ENCODE data around the gene SALL1.

Gene SALL1

DNA sequence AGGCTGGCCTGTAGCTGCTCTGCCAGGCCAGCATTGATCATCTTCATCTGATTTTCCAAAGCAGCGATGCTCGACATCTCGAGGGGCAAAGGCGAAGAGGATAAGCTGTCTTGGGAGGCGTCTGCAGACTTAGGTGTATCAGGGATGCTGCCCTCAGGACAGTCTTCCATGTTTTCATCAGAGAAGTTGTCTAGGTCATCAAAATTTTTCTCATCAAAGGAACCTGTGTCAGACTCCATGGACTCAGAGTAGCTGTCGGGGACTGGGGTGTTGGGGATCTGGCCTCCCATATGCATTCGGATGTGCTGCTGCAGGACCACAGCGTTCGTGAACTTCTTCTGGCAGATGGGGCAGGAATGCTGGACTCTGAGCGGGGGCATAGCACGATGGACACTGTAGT lies 11.5 kb downstream of the SALL1 start:
- DNase-seq, result no peak

- DNase-seq, result no peak
Observed at GRCh38 chr16:51138178-51138577, 12.9 kb downstream of the SALL1 start.

DNA sequence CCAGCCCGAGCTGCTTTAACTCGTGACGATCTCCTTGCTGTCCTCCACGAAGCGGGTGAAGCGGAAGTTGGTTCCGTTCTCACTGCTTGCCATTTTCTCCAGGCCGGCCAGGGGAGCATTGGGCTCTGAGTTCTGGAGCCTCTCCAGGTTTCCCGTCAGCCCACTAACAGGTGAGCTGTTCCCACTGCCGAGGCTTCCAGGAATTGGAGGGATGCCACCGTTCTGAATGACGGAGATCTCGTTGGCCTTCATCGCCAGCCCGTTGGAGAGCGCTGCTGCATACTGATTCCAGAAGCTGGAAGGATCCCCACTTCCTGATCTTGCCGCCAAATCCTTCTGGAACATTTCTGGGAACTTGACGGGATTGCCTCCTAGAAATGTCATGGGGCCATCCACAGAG lies 14.0 kb downstream of the SALL1 start:
- DNase-seq, result no peak

DNA sequence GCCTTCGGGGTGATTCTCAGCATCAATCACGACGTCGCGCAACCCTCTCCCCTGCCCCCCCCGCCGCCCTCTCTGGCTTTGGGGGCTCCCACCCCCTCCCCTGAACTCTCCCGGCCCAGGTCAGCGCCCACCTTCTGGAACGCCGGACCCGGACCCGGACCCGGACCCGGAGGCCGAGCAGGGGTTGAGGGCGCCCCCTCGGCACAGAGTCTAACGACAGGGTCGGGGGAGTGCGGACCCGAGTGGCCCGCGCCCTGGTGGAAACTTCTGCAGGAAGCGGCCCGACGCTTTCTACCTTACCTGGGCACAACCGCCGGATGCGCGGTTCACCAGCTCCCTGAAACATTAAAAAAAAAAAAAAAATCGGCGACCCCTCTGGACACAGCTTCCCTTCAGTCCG lies 16.2 kb downstream of the SALL1 start:
- no peak for DNase-seq

- DNase-seq, result no peak
Observed at GRCh38 chr16:51134269-51134812, 16.7 kb downstream of the SALL1 start.

GRCh38 chr16:51133688-51134087 lies 17.4 kb downstream of the SALL1 start:
- no peak for DNase-seq

DNA sequence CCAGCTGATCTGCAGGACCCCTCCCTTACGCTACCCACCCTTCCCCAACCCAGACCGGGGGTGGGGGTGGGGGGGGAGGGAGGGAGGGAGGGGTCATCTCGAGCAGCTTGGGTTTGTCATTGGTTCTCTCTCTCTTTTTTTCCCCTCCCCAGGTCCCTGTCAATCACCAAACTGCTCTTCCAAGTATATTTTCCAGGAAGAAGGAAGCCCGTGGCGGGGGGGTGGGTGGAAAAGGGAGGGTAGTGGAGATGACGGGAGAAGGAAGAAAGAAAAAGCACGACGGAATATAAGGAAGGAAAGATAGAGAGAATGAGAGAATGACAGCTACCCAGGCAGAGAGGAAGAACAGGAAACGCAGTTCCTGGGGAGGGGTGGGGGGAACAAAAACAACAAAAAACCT lies 17.9 kb downstream of the SALL1 start:
- DNase-seq, result no peak

DNA sequence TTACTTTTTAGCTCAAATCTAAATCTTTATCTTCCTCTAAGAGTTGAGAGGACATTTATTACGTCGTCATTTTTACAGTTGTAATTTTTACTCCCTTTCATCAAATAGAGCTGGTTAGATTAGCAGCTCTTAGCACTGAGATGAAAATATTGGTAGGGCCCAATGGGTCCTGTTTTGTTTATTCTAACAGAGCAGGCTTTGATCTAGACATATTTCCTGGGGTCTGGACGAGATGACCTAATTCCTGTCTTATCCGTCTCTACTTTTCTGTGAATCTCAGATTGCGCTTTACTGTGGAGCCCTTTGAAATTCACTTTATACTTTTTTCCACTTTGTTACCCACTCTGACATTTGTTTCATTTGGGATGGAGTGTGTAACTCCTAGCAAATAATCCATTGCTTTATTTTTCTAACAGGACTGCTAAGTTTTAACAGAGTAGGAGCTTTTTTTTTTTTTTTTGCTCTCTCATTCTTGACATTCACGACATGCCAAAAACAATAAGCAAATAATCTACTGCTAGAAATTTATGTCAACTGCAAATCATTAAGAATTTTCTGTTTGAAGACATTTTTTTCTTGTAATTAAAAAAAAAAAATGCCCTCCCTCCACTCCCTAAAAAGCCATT lies 18.5 kb downstream of the SALL1 start:
- no peak for DNase-seq

GRCh38 chr16:51131619-51132018 lies 19.5 kb downstream of the SALL1 start:
- no peak for DNase-seq

DNA sequence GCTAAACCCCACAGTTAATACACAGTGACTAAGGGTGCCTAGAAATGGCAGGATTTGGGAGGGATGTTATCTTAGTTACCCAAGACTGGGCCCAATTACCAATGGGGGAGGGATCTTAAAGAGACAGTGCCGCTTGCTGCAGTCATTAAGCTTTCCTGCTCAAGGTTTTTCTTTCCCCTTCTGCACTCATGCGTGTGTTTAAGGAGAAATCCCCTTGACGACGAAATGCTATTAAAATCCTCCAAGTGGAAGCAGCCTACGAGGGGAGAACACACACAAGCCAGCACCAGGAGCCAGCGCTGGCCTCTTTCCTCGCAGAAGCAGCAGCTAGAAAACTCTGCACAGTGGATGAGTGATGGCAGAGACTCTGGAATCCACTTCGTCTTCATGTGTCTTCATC lies 22.0 kb downstream of the SALL1 start:
- DNase-seq, result no peak

- DNase-seq, result no peak
Observed at GRCh38 chr16:51125992-51126391, 25.1 kb downstream of the SALL1 start.

DNA sequence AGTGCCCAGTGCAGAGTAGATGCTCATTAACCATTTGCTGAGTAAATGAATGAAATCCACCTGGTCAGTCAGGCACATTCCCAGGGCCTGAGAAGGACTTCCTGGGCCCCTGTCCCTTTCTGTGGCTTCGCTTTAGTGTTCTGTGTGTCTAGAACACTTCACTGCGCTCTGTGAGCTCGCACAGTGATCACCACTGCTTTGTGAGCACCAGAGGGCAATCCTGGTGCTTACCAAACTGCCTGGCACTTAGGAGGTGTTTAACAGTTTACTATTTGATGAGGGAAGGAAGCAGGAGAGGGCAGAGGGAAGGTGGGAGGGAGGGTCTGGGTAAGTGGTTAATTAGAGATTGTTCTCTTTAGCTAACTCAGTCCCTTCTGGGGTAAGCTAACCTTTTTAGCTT lies 26.2 kb downstream of the SALL1 start:
- no peak for DNase-seq

DNA sequence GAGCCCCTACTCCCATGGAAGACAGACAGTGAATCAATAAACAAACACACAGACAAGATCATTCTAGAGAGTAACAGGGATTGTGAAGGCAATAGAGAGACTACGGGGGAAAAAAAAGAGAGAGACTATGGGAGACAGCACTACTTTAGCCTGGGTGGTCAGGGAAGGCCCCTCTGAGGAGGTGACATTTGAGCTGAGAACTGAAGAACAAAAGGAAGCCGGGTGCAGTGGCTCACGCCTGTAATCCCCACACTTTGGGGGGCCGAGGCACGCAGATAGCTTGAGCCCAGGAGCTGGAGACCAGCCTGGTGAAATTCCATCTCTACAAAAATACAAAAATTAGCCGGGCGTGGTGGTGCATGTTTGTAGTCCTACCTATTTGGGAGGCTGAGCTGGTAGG lies 29.2 kb downstream of the SALL1 start:
- DNase-seq, result no peak

DNA sequence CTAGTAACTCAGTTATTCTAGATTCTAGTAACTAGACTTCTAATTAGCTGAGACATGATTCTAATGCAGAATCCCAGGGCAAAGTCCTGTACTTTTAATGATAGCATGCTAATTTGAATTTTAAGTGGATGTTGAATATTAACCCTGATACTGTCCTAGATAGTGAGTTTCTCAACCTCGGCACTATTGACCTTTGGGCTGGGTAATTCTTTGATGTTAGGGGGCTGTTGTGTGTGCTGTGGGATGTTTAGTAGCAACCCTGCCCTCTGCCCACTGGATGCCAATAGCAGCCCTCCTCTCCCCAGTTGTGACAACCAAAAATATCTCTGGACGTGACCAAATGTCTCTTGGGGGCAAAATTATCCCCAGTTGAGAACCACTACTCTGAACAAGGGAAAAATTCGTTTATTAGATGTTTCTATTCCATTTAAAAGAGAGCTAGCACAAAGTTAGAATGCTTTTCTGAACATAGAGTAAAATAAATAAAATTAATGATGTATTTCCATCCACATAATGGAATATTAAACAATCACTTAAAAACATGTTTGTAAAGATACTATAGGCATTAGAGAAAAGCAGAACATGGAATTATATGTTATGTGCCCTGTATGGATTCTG lies 30.2 kb downstream of the SALL1 start:
- no peak for DNase-seq

DNA sequence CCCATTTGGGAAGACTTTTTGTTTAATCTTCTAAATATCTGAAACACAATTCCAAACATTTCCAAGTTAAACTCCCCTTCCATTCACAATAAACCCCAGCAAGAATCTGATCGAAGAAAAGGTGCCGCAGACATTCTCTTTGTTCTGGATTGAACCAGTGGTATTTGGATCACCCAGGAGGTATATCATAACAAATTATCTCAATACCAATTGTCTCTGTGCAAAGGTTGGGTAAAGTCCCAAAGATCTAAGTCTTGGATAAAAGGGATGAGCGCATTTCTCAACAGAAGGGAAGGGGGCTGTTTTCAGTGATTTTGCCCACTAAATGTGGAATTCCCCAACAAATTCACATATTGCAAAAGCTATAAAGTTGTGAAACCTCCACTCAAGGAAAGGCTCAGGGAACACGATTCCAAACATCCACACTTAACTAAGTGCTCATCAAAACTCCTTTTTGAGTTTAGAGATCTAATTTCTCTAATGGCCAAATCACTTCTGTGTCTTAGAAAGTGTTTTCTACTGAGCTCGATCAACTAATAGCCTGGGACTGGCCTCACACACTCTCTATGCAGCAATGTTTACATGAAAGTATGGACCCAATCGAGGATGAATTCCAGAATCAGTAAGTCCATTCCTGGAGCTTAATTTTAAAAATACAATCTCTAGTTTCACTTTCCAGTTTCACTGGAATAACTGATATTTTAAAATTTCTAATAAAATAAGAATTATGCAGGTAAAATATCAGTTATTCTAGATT lies 30.9 kb downstream of the SALL1 start:
- DNase-seq, result no peak

DNA sequence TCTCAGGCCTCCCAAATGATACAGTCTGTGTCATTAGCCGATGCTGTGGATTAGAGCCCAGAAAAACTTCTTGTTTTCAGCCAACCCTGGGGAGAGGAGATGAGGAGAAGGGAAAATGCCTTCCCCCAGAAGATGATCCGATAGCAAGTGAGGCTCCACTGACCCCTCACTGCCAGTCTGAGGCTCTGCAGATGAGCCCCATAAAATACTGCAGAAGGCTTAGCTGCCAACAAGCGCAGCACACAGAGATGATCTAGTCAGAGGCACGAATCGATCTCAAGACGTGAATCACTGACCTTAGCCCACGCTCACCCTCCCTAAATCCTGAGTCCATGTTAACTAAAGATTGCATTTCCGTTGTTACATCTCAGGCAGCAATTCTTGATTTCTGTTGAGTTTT lies 31.5 kb downstream of the SALL1 start:
- DNase-seq, result no peak

- no peak for DNase-seq
Observed at GRCh38 chr16:51116353-51116752, 34.7 kb downstream of the SALL1 start.

- no peak for DNase-seq
Observed at GRCh38 chr16:51114382-51114781, 36.7 kb downstream of the SALL1 start.

DNA sequence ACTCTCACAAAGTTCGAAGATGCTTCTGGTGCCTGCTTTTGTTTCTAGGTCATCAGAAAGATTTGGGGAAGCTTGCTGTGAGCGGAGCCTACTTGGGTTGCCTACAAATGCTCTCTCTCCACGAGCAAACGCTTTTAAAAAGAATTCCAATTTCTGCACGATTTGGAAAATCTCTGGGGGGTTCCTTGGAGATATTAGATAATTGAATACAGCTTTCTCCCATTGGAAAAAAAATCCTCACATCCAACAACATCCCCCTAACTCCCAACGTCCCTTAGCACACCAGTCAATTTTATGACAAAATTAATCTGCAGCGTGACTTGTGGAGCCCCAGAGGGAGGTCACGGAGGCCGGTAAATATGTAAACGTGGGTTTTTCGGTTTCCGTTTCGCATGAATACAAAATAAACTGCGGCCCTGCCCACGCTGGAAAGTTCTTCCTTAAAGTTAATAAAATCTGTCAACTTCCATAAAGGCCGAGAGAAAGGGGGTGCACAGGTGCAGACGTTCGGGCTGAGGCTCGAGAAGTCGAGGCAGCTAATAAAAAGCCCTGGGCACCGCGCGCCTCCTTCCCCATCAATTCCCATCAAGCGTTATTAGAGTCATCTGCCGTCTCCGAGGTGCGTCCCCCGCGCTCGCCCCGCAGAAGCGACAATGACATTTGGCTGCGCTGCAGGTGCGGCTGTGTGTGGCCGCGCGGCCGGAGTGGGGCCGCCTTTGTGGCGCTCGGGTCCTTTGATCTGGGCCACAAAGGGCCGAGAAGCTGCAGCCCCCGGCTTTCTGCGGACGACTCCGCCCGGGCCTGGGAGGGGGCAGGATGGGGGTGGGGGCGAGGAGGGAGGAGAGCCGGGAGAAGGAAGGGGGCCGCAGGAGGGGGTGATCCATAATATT lies 37.6 kb downstream of the SALL1 start:
- DNase-seq, result no peak

DNA sequence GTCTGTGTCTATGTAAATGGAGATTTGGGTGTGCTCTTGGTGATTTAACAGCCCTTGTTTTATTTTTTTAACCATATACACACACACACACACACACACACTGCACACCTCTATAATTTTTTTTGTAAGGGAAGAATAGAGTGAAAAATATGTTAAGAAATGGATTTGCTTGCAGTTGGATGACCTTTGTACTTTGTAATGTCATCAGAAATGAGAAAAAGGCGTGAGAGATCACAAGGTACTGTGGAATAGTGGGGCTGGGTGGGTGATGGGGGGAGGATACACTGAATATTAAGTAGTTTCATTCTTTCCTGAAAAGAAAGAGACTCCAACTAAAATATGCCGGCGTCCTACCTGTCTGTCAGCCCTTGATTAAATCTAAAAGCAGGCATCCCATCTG lies 38.7 kb downstream of the SALL1 start:
- DNase-seq, result no peak

GRCh38 chr16:51111759-51112158 lies 39.3 kb downstream of the SALL1 start:
- DNase-seq, result no peak

DNA sequence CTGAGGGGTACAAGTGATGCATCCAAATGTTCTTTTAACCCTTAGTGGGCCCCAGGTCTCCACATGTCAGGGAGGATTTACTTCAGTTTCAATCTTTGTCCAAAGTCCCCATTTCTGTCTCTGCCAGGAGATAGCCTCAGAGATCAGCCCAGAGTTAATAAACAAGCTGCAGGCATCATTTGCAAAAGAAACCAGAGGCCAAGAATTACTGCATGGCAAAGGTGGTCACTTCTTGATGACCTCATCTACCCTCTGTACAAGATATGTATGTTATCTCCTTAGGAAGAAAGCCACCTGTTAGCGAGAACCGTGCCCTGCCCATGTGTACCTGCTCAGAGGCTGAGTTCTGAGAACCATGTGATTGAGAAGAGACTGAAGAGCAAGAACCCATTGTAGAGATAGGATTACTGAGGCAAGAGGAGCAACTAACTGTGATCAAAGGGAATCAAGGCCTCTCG lies 40.3 kb downstream of the SALL1 start:
- no peak for DNase-seq

GRCh38 chr16:51109173-51109572 lies 41.9 kb downstream of the SALL1 start:
- no peak for DNase-seq
